Measurements from ENCODE around the gene MR1.

GRCh38 chr1:181033799-181034451 is at the start of gene MR1:
- no peak for TF ChIP-seq NRF1 (conservative IDR thresholded peaks at IDR 0.05 in 1 of 2, IDR thresholded peaks at IDR 0.05 in 1 of 2)
- no peak for TF ChIP-seq KLF1 (tag; IDR thresholded peaks at IDR 0.05)
- peak; percentile 69 for TF ChIP-seq FOS (IDR thresholded peaks at IDR 0.05; ENCODE audit: extremely low read depth, insufficient read length)
- no peak for TF ChIP-seq NCOA4 (IDR thresholded peaks at IDR 0.05; ENCODE audit: partially characterized antibody)
- no peak for TF ChIP-seq NFXL1 (CRISPR knock-in tag; IDR thresholded peaks at IDR 0.05)
- TF ChIP-seq ATF7 (IDR thresholded peaks at IDR 0.05) = peak; percentile 26; the same call in 1 of the 2 replicates
- no peak for TF ChIP-seq HDGF (IDR thresholded peaks at IDR 0.05)
